Aorta (tissue), 4 donors: ENCODE results near the gene KHDRBS1. TPM values are rescaled to one million over a fixed set of nuclear protein-coding genes. Genes with fewer than 3 reads are reported as not detected.

Experiments
- microRNA-seq, 2 donors: library from miRNA; unstranded; fragments of <30 nt; microRNA quantifications; one replicate each; pipeline ENCODE4 v1.2.0, GENCODE V29; 2020
- polyA plus RNA-seq, 2 donors: library from polyadenylated mRNA; stranded (reverse); fragments of 200-250 nt; gene quantifications; one replicate each; pipeline ENCODE4 v1.2.3, GENCODE V29; 2013
- total RNA-seq, 2 donors: library from RNA; stranded (reverse); fragmentation: NEBNext Ultra II Directional; extraction: Animal tissue kit (Norgen Biotek cat#: 25700); gene quantifications; one replicate each; pipeline ENCODE4 v1.2.1, GENCODE V29; 2021
- donor health status: healthy with polysubstance abuse.
- donor health status: Bipolar disorder and iron deficiency.
- donor health status: DM: no; HTN: no; CAD: no.
- donor health status: DM: yes; HTN: yes; CAD: no.

Gene KHDRBS1
- total and polyA plus RNA-seq, 4 donors: 57.0 to 91.2 (median 73.3) TPM

Small RNA genes lying within 50 kb of the gene (microRNA-seq; reads per million reads assigned to microRNA genes)
- 0 reads per million in 2 donors for gene MIR5585

Other genes with a start within 250 kb of the KHDRBS1 start
- 1 to 10 TPM; 1.8 to 4.6 TPM for gene ADGRB2, start 249.5 kb upstream of the KHDRBS1 start, total RNA-seq
- gene ADGRB2, start 249.5 kb upstream of the KHDRBS1 start, polyA plus RNA-seq: 1 to 10 TPM; 1.8 to 2.4 TPM
- 1 to 10 TPM; 4.0 to 9.0 TPM for gene SPOCD1, start 197.8 kb upstream of the KHDRBS1 start, total RNA-seq
- 10 to 100 TPM in 1 of 2 donors, 1 to 10 TPM in 1; 1.4 to 12.3 TPM for gene SPOCD1, start 197.8 kb upstream of the KHDRBS1 start, polyA plus RNA-seq
- 100 to 1,000 TPM; 230 to 244 TPM for gene PTP4A2, start 75.5 kb upstream of the KHDRBS1 start, total RNA-seq
- gene PTP4A2, start 75.5 kb upstream of the KHDRBS1 start, polyA plus RNA-seq: 100 to 1,000 TPM in 1 of 2 donors, 10 to 100 TPM in 1; 72.0 to 147 TPM
- gene TMEM39B, start 59.1 kb downstream of the KHDRBS1 start, total RNA-seq: 10 to 100 TPM; 14.1 to 21.1 TPM
- gene TMEM39B, start 59.1 kb downstream of the KHDRBS1 start, polyA plus RNA-seq: 10 to 100 TPM in 1 of 2 donors, 1 to 10 TPM in 1; 3.5 to 16.6 TPM
- 10 to 100 TPM; 58.4 to 66.2 TPM for gene KPNA6, start 94.2 kb downstream of the KHDRBS1 start, total RNA-seq
- 10 to 100 TPM in 1 of 2 donors, 1 to 10 TPM in 1; 8.8 to 11.0 TPM for gene KPNA6, start 94.2 kb downstream of the KHDRBS1 start, polyA plus RNA-seq
- gene TXLNA, start 165.8 kb downstream of the KHDRBS1 start, total RNA-seq: 10 to 100 TPM; 46.7 to 55.5 TPM
- 10 to 100 TPM; 14.3 to 23.9 TPM for gene TXLNA, start 165.8 kb downstream of the KHDRBS1 start, polyA plus RNA-seq
- gene CCDC28B, start 186.7 kb downstream of the KHDRBS1 start, total RNA-seq: 1 to 10 TPM; 4.8 to 7.1 TPM
- 10 to 100 TPM in 1 of 2 donors, 1 to 10 TPM in 1; 2.8 to 10.5 TPM for gene CCDC28B, start 186.7 kb downstream of the KHDRBS1 start, polyA plus RNA-seq
- 1 to 10 TPM in 1 of 2 donors, under 1 TPM in 1; 0.62 to 1.4 TPM for gene IQCC, start 191.8 kb downstream of the KHDRBS1 start, total RNA-seq
- gene IQCC, start 191.8 kb downstream of the KHDRBS1 start, polyA plus RNA-seq: 1 to 10 TPM in 1 of 2 donors, under 1 TPM in 1; 0.50 to 2.4 TPM
- gene DCDC2B, start 195.2 kb downstream of the KHDRBS1 start, total RNA-seq: not detected
- gene DCDC2B, start 195.2 kb downstream of the KHDRBS1 start, polyA plus RNA-seq: not detected
- 10 to 100 TPM; 18.0 to 24.3 TPM for gene TMEM234, start 208.5 kb downstream of the KHDRBS1 start, total RNA-seq
- 10 to 100 TPM; 10.4 to 21.0 TPM for gene TMEM234, start 208.5 kb downstream of the KHDRBS1 start, polyA plus RNA-seq
- gene EIF3I, start 208.5 kb downstream of the KHDRBS1 start, total RNA-seq: 100 to 1,000 TPM; 102 to 108 TPM
- 100 to 1,000 TPM; 127 to 141 TPM for gene EIF3I, start 208.5 kb downstream of the KHDRBS1 start, polyA plus RNA-seq
- 10 to 100 TPM in 1 of 2 donors, 1 to 10 TPM in 1; 9.6 to 11.8 TPM for gene FAM167B, start 233.4 kb downstream of the KHDRBS1 start, total RNA-seq
- 1 to 10 TPM; 3.6 to 3.8 TPM for gene FAM167B, start 233.4 kb downstream of the KHDRBS1 start, polyA plus RNA-seq
- gene LCK, start 237.4 kb downstream of the KHDRBS1 start, total RNA-seq: 1 to 10 TPM; 2.4 to 4.6 TPM
- gene LCK, start 237.4 kb downstream of the KHDRBS1 start, polyA plus RNA-seq: 1 to 10 TPM in 1 of 2 donors, under 1 TPM in 1; 0.18 to 1.6 TPM